HG03354 (cell line): ENCODE measurements around the gene ZFAND3.

Experiments
- ATAC-seq: cut with Tn5 transposase; IDR thresholded peaks from one replicate; pipeline ENCODE4 v1.9.1; 2021; ENCODE audit warnings: mild to moderate bottlenecking; ENCODE audit not compliant: unreplicated experiment, poor library complexity, severe bottlenecking

Gene ZFAND3

DNA sequence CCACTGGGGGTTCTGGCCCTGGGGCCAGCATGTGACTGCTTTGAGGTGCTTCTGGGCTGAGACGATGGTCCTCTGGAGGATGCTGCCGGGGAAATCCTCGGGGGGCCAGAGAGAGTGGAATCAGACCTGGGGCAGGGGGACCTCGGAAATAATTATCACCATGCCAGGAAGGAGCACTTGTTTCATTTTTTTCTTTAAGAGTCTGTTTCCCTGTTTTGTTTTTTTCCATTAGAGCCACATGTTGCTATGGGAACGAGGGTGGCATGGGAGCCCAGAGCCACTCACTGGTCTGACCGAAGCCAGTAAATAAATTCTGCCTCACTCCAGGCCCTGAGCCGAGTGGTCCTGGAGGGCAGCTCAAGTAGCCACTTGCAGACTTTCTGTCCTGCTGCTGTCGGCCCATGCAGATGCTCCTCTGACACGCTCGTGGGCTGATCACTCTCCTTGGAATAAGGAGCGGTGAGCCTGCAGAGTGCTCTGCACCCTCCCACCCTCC, 365.1 kb downstream of the ZFAND3 start:
- no peak for ATAC-seq

- no peak for ATAC-seq
Measured at GRCh38 chr6:38185244-38185643, 365.7 kb downstream of the ZFAND3 start.

GRCh38 chr6:38185752-38186151, 366.2 kb downstream of the ZFAND3 start:
- no peak for ATAC-seq

DNA sequence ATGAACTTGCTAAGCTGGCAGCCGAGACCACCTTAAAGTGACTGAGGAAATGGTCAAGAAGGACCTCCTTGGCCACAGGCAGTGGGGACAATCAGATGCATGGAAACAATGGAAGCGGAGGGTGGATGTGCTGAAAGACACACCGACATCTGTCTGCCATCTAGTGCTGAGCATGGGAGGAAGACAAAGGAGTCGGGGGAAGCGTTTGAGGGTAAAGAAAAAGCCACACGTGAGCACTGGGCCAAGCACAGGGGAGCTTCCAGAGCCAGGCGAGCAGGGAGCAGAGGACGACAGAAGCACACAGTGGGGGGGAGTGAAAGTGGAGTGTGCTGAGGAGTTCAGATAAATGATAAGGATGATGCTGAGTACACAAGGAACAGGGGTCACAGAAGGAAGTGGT, 367.8 kb downstream of the ZFAND3 start:
- no peak for ATAC-seq

DNA sequence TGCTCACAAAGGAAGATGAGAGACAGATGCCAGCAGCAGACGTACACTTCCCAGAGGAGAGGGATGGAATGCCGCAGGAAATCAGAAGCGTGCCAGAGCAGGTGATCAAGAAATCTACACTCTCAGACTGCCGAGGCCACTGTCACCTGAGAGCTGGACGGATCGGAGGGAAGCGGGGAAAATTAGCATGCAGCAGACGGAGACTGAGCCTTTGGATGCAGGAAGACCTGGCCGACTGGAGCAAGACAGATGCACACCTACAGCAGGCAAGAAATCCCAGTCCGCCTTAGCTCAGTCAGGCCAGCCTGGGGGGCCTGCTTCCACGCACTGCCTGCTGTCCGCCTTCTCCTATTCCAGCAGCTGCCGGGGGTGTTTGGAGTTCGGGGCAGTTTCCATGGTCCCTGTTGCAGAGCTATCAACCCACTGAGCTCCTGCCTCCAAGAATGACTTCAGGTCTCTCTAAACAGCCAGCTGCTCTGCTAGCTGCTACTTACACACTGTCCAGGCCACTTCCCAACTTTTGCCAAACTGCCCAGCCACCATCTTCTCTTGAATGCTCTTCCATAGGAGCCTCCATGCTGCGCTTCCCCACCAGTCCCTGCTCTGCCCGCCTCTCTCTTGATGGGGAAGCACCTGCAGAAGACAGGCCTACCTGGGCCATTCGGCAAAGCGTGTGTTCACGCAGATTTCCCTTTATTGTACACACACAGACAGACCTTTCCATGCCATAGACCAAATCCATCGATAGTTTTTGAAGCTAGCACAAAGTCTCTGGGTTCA, 368.5 kb downstream of the ZFAND3 start:
- no peak for ATAC-seq

GRCh38 chr6:38188677-38189335, 369.3 kb downstream of the ZFAND3 start:
- no peak for ATAC-seq

DNA sequence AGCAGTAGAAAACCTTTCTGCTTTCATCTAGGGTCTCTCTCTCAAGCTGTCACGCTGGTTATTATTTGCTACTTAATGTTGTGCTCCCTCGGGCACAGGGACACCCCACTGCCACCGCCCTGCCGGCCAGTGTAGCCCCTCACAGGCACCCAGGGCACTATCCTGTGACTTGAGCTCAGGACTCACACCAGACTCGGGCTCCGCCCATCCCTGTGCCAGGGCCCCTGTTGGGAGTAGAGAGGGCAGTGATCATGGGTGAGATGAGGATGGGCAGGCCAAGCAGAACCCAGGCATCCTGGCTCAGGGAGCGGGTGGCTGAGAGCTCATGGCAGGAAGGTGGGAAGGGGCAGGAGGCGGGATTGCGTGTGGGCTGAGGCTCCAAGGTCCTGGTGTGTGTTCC, 371.9 kb downstream of the ZFAND3 start:
- ATAC-seq: no peak

GRCh38 chr6:38192011-38192410, 372.5 kb downstream of the ZFAND3 start:
- no peak for ATAC-seq

DNA sequence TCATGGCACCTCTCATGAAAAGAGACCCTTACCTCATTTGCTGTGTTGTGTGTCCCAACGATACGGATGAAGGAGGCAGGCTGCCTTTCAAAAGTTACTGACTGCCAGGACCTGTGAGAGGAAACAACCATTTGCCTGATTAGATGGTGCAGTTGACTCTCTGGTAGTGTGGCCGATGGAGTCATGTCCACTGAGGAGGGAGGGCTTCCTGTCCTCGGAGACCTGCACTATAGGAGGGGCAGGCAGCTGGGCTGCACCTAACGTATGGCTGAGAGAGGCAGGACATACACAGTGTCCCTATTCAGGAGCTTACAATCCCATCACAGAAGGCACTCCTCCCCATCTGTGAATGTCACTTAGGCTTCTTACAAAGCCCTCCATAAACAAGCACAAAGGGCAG, 373.0 kb downstream of the ZFAND3 start:
- no peak for ATAC-seq

DNA sequence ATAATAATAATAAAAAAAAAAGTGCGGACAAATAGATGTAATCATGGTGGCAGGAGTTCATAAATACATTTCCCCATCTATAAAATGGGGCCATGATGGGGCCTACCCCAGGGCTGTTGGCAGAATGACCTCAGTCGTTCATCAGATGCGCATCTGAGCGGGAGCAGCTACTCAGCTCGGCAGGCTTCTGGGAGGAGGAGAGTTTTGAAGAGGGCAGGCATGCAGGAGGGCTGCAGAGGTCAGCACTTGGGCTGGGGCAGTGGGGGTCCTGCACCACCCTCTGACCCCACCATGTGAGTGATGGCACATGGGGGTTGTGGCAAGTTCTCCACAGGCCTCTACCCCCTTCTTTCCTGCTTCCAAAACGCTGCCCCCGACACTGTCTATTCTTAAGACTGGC, 373.5 kb downstream of the ZFAND3 start:
- ATAC-seq: no peak

DNA sequence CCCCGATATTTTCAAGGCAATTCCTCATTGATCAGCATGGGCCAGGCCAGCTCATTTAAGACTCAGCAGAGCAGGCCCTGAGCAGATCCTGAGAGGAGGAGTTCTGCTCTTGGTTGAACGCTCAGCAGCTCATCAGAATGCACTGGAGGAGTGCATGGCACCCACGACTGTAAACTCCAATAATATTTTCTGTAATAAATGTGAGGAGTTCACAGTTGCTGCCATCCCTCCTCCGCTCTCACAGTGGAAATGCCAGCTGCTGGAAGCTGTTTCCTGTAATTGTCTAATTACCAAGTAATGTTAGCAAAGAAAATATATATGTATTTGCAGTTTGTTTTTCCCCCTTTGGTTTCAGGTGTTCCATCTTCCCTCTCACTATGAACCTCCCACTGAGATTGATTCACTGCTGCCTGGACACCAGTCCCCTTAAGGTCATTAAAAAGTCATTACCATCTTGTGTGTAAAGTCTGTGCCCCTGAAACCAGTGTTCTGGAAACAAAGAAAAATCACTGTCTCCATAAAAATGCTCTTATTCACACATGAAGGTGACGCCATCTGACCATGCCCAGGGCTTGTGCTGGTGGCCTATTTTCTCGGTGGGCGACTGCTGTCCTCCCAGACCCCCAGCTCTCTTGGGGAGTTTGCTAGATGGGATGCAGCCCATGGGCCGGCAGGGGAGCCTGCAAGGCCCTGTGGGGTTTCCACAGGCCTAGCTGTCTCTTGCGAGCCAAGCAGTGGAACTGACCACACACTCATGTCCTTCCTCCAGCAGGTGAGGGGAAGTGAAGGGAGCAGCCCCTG, 374.2 kb downstream of the ZFAND3 start:
- no peak for ATAC-seq

DNA sequence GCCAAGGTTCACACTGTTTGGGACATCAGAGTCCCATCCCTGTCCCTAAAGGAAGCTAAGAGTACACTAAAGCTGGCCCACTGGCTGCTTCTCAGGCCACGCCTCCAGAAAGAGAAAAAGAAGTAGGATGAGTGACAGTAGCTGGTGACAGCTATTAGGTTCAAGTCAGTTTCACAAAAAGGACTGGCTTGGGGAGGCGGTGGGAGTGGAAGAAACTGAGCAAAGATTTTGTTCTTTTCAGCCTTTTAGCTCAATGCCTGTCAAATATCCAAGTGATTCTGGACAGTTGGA, 374.7 kb downstream of the ZFAND3 start:
- ATAC-seq: no peak

- no peak for ATAC-seq
Measured at GRCh38 chr6:38194589-38194988, 375.1 kb downstream of the ZFAND3 start.

DNA sequence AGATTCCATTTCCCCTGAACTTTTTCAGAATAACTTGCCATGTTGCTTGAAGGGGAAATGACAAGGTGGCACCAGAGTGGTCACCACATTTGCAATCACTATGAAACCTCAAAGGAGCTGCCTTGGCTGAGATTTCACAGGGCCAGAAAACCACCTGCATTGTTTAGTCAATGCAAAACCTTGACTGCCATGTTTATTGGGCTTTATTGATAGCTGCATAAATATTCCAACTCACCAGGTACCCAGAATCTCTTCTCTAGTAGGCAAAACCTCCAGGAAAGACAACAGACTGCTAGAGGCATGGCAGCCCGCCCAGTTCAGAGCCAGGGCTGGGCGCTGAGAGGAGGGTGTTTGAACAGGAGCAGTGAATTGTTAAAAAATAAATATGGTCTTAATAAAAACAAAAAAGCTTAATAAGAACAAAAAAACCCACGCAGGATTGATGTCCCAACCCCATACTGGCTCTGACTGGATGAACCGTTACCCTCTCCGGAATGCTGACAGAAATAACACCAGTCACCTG, 375.6 kb downstream of the ZFAND3 start:
- no peak for ATAC-seq

DNA sequence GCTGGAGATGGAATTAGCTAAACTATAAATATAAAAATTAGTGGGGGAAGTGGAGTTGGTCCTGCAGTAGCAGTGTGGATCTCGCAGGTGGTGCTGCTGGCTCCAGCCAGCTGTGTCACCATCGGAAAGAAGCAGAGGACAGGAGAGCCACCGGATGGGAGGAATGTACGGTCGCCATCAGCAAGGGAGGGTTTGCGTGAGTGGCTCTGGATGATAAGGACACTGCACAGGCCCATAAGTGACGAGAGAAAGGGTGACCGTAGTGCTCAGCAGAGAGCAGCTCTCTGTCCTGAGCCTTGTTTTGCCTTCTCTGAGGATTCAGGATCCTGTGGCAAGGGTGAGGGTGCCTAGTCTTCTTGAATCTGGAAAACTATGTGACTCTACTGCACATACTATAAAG, 378.7 kb downstream of the ZFAND3 start:
- no peak for ATAC-seq
